Caco-2 (cell line): ENCODE results near the gene MPO. TPM values are rescaled to one million over a fixed set of nuclear protein-coding genes. Genes with fewer than 3 reads are reported as not detected.

Experiments used
- BruUV-seq: library from RNA; stranded (reverse); fragments of 400-500 nt; replicated peaks from 2 replicates; lab custom pipeline; 2021; lab: Mats Ljungman, UMichigan
- CTCF ChIA-PET: fragments of 300-600 bp; sonication (Branson Sonifier 250); formaldehyde crosslinking; loops from one replicate; lab custom pipeline; 2022; ENCODE audit warnings: antibody characterized with exemption; lab: Charles Lee
- POLR2A ChIA-PET: fragments of 300-600 bp; sonication (Branson Sonifier 250); formaldehyde crosslinking; loops from one replicate; lab custom pipeline; 2022; ENCODE audit warnings: antibody characterized with exemption; lab: Charles Lee
- DNase-seq, 2 experiments: peaks; one replicate each; pipeline versions ENCODE4 v3.0.0 to v3.0.0-alpha.2; 2020 to 2022
- H3K27me3 ChIP-seq: replicated peaks from 2 replicates; pipeline ENCODE4 v1.6.0; 2011; ENCODE audit warnings: low read length; ENCODE audit not compliant: control insufficient read depth, insufficient read depth
- H3K36me3 ChIP-seq: 2 replicates; pipeline ENCODE4 v1.5.1; 2011; ENCODE audit warnings: low read length; ENCODE audit not compliant: control insufficient read depth, insufficient read depth
- H3K4me1 ChIP-seq: fragments of 250-450 bp; sonication (Bioruptor Pico); 2 replicates; pipeline ENCODE4 v1.5.1; 2020; ENCODE audit warnings: mild to moderate bottlenecking
- H3K4me3 ChIP-seq: 2 replicates; pipeline ENCODE4 v1.5.1; 2011; ENCODE audit warnings: low read depth, mild to moderate bottlenecking, control low read depth, low read length
- H3K9me3 ChIP-seq: fragments of 250-450 bp; sonication (Bioruptor Pico); 2 replicates; pipeline ENCODE4 v1.5.1; 2020; ENCODE audit warnings: mild to moderate bottlenecking, moderate library complexity
- H3K27ac Mint-ChIP-seq: one replicate; pipeline ENCODE4 v1.8.0; 2022; ENCODE audit warnings: mixed read lengths; ENCODE audit not compliant: unreplicated experiment
- H3K27me3 Mint-ChIP-seq: one replicate; pipeline ENCODE4 v1.8.0; 2022; ENCODE audit warnings: mixed read lengths; ENCODE audit not compliant: insufficient read depth, unreplicated experiment
- H3K36me3 Mint-ChIP-seq: one replicate; pipeline ENCODE4 v1.8.0; 2022; ENCODE audit warnings: mild to moderate bottlenecking, mixed read lengths; ENCODE audit not compliant: insufficient read depth, unreplicated experiment
- H3K4me1 Mint-ChIP-seq: one replicate; pipeline ENCODE4 v1.8.0; 2022; ENCODE audit warnings: low read depth, mixed read lengths; ENCODE audit not compliant: unreplicated experiment
- H3K4me3 Mint-ChIP-seq: one replicate; pipeline ENCODE4 v1.8.0; 2022; ENCODE audit warnings: mild to moderate bottlenecking, moderate library complexity, mixed read lengths; ENCODE audit not compliant: unreplicated experiment
- H3K9me3 Mint-ChIP-seq: one replicate; pipeline ENCODE4 v1.8.0; 2022; ENCODE audit warnings: mixed read lengths; ENCODE audit not compliant: unreplicated experiment
- intact Hi-C: fragments of 100-400 bp; cut with micrococcal nuclease; formaldehyde crosslinking; loops from one replicate; pipeline ENCODE4 v1.10.0; 2022; ENCODE audit not compliant: unreplicated experiment
- total RNA-seq: library from RNA; stranded (reverse); gene quantifications from 2 replicates; pipeline ENCODE4 v1.2.3, GENCODE V29; 2022
- TF ChIP-seq, protein P1 (sequence below), 2 experiments: fragments of 200-600 bp in 1 of 2; IDR thresholded peaks; 1 replicate in 1 of 2; 2 replicates in 1 of 2; pipeline versions ENCODE4 v1.5.1 to v1.8.0; 2011 to 2022; ENCODE audit warnings: antibody characterized with exemption in 1 of 2, control low read depth in 1 of 2, inconsistent platforms in 1 of 2, low read depth in 1 of 2, low read length in 1 of 2, mild to moderate bottlenecking in 1 of 2, moderate library complexity in 1 of 2; ENCODE audit not compliant: insufficient read depth in 1 of 2, severe bottlenecking in 1 of 2, unreplicated experiment in 1 of 2

Gene MPO
- total RNA-seq, 1 experiment from 2014 or later: 0.23 TPM

DNA sequence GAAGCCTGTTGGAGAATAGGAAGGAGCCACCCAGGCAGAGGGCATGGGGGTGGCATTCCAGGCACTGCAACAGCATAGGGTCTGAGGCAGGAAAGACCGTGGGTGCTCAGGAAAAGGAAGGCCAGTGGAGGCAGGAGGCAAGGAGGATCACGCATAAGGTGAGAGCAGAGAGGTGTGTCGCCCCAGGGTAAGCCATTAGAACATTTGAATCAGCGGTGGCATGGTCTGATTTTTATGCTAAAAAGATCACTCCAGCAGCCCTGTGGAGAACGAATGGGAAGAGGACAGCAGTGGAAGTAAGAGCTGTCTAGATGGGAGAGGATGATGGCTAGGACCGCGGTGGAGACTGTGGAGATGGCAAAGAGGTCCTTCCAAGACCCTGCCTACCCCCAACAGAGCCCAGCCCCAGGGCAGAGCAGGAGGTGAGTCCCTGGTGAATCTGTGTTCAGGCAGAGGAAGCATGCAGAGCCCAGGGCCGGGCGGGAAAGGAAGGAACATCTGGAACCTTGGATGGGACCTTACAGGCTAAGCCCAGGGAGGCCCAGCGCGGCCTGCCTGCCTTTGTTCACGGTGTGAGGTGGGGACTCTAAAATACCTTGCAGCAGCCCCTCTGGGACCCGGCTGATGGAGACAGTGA lies 34.5 kb downstream of the MPO start:
- no peak overlapping the region for H3K4me3 Mint-ChIP-seq
- no peaks in the 10 kb centered on the region for H3K27me3 ChIP-seq

DNA sequence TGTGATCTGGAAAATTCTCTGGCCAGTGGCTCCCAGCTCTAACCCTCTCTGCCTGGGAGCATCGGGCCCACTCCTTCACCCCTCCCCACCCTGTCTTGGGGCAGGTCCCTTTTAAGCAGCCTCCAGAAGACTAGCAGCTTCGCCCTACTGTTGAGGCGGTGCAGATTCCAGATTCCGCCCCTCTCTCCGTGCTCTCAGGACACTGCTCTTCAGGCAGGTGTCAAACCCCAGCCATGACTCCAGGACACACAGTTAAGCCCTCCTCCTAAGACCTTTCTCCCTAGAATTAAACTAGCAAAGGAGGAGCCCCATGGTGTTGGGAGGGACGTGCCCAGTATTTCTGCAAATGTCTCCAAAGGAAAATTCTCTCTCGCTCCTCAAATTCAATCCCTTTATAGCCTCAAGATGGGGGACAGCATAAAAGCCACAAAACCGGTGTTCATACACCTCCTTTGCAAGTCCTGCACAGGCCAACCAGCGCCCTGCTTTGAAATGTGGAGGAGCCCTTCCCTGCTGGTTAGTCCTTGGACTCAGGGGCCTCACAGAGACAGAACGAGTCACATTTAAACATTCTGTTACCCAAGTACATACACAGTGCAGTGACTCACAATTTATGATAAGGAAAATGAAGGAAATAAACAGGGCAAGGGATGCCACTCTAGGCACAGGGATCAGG lies 35.2 kb downstream of the MPO start:
- Histone ChIP-seq H3K27me3 (no peaks in the 10 kb centered on the region), H3K9me3 (no peaks in the 10 kb centered on the region), H3K4me3 (no peak overlapping the region), H3K36me3 (no peaks in the 10 kb centered on the region), H3K4me1 (peaks cover 3% of the 10 kb centered on the region)
- Mint-ChIP-seq H3K9me3 (no peaks in the 10 kb centered on the region), H3K36me3 (peaks cover 5% of the 10 kb centered on the region), H3K4me1 (peaks cover 17% of the 10 kb centered on the region), H3K27ac (no peak overlapping the region), H3K4me3 (no peak overlapping the region), H3K27me3 (peaks cover 19% of the 10 kb centered on the region)
- BruUV-seq: no TSS peak
- no peak for DNase-seq
- intact Hi-C loops: no loop called here
- TF ChIP-seq, protein P1, sequence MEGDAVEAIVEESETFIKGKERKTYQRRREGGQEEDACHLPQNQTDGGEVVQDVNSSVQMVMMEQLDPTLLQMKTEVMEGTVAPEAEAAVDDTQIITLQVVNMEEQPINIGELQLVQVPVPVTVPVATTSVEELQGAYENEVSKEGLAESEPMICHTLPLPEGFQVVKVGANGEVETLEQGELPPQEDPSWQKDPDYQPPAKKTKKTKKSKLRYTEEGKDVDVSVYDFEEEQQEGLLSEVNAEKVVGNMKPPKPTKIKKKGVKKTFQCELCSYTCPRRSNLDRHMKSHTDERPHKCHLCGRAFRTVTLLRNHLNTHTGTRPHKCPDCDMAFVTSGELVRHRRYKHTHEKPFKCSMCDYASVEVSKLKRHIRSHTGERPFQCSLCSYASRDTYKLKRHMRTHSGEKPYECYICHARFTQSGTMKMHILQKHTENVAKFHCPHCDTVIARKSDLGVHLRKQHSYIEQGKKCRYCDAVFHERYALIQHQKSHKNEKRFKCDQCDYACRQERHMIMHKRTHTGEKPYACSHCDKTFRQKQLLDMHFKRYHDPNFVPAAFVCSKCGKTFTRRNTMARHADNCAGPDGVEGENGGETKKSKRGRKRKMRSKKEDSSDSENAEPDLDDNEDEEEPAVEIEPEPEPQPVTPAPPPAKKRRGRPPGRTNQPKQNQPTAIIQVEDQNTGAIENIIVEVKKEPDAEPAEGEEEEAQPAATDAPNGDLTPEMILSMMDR (IDR thresholded peaks at IDR 0.05; ENCODE audit: insufficient read depth in 1 of 2, low read depth in 1 of 2, low read length in 1 of 2, severe bottlenecking in 1 of 2, unreplicated experiment in 1 of 2): no peak
- CTCF ChIA-PET: no interaction called here
- POLR2A ChIA-PET: no interaction called here

More for the DNA sequence above, 34.5 kb downstream of the MPO start:
- Histone ChIP-seq H3K36me3 (no peaks in the 10 kb centered on the region), H3K9me3 (no peaks in the 10 kb centered on the region), H3K4me3 (no peak overlapping the region), H3K4me1 (peaks cover 3% of the 10 kb centered on the region)
- TF ChIP-seq, protein P1 (IDR thresholded peaks at IDR 0.05; ENCODE audit: insufficient read depth in 1 of 2, low read depth in 1 of 2, low read length in 1 of 2, severe bottlenecking in 1 of 2, unreplicated experiment in 1 of 2): no peak
- ChIA-PET CTCF (no interaction called here), POLR2A (no interaction called here)
- BruUV-seq: no TSS peak
- no peak for DNase-seq
- H3K36me3 Mint-ChIP-seq: peaks cover 5% of the 10 kb centered on the region
- H3K9me3 Mint-ChIP-seq: no peaks in the 10 kb centered on the region
- H3K27me3 Mint-ChIP-seq: peaks cover 16% of the 10 kb centered on the region
- H3K27ac Mint-ChIP-seq: no peak overlapping the region
- peaks cover 17% of the 10 kb centered on the region for H3K4me1 Mint-ChIP-seq
- intact Hi-C loops: no loop called here

DNA sequence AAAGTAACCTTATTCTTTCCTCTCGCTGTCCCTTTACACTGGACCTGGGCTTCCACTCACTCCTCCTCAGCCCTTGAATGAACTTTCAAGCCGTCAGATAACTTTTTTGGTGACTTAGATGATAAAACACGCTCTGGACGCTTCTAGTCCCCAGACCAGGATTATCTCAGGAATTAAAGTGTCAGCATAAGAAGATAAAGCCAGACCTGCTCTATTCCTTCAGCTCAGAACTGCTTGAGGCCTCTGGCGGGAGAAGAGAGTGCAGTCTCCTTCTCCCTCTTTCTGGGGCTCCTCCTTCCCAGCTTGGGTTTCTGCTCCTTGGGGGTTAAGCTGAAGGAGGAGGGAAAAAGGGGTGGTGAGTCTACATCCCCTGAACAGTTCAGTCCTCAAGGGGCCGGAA lies 35.8 kb downstream of the MPO start:
- H3K27me3 Mint-ChIP-seq: peaks cover 23% of the 10 kb centered on the region
- H3K4me1 ChIP-seq: peaks cover 3% of the 10 kb centered on the region
- H3K27ac Mint-ChIP-seq: no peak overlapping the region
- BruUV-seq: no TSS peak
- CTCF ChIA-PET: interaction anchor here (0.5 kb wide), 1 partner anchor 314 kb away, joined by 4 read pairs; no protein-coding TSS in a partner anchor
- intact Hi-C loops: no loop called here
- H3K4me1 Mint-ChIP-seq: peaks cover 17% of the 10 kb centered on the region
- H3K4me3 ChIP-seq: no peak overlapping the region
- H3K9me3 ChIP-seq: no peaks in the 10 kb centered on the region
- no peak overlapping the region for H3K4me3 Mint-ChIP-seq
- POLR2A ChIA-PET: no interaction called here
- H3K36me3 ChIP-seq: no peaks in the 10 kb centered on the region
- no peak for DNase-seq
- H3K9me3 Mint-ChIP-seq: no peaks in the 10 kb centered on the region
- TF ChIP-seq, protein P1 (IDR thresholded peaks at IDR 0.05; ENCODE audit: insufficient read depth in 1 of 2, low read depth in 1 of 2, low read length in 1 of 2, severe bottlenecking in 1 of 2, unreplicated experiment in 1 of 2): no peak
- H3K36me3 Mint-ChIP-seq: peaks cover 5% of the 10 kb centered on the region
- H3K27me3 ChIP-seq: no peaks in the 10 kb centered on the region
